ENCODE measurements around the gene SMARCAL1.

The SMARCAL1 gene

DNA sequence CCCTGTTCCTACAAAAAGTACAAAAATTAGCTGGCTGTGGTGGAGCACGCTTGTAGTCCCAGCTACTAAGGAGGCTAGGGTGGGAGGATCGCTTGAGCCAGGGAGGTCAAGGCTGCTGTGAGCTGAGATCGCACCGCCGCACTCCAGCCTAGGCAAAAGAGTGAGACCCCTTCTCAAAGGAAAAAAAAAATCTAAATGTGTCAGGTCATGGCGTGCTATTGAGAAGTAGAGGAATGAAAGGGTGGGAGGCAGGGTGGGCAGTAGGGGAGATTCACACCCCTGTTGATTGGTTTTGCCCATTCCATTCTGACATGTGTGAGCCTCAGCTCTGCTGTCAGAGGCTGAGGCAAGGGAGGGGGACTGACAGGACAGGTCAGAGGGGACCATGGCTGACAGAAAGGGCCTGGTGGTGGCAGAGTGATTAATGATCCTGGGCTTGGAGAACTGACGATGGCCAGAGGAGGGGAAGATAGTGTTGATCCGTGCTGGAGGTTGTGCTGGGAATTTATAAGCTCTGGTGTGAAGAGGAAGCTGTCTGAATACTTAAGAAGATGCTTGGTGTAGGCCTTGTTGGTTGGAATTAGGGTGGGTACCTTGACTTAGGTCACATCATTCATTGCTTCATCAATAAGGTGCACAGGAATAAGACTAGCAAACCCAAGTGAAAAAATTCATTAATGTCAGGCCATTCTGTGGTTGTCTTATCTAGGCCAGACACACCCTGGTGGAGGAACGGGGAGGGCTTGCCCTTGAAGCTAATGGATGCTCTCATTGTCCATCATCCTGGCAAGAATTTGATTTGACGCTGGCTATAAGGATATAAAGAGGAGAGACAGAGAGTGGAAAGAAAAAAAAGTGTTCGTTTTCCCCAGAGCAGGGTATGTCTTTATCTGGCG, 19.1 kb upstream of the SMARCAL1 start:
- DNase-seq (ENCODE audit: low read depth): no peak

DNA sequence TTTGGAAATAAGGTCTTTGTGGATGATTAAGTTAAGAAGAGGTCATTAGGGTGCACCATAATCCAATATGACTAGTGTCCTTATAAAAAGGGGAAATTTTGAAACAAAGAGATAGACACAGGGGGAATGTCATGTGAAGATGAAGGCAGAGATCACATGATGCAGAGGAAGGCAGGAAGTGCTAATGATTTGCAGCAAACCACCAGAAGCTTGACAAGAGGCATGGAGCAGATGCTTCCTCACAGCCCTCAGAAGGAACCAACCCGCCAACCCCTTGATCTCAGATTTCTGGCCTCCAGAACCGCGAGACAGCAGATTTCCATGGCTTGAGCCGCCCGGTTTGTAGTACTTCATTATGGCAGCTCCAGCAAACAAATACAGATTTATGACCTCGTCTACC, 17.4 kb upstream of the SMARCAL1 start:
- DNase-seq (ENCODE audit: low read depth): no peak

DNA sequence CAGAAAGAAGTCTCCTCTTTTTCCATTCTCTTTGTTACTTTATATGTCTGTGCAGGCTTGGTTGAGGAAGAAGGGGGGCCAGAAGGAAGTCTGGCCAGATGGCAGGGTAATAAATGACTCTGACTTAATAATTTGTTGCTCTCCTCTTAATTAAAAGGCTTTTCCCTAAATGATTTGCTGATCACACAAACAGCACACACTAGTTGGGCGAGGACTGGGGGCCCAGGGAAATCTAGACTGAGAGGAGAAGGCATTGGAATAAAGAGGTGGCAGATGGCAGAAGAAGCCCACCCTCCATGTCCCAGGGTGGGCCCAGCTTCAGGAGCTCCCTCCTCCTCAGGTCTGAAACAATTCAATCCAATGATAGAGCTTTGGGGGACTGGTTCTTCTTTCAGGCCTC, 12.7 kb upstream of the SMARCAL1 start:
- no peak for DNase-seq (ENCODE audit: low read depth)

DNA sequence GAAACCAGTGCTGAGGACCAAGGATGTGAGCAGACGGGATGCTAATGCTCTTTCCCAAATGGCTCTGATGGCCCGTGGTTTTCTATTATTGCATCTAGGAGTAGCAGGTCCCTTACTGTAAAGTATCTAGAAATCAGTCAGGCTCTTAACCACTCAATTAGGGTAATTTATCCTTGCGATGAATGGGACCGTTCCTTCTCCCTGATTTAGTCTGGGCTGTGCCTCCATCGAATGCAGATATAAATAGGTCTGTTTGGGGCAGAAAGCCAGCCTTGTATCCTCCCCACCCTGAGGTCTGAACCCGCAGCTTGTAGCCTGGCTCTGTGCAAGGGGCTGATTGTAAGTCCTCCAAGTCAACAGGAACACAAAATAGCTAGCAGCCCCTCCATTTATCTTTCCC, 9.5 kb upstream of the SMARCAL1 start:
- no peak for DNase-seq (ENCODE audit: low read depth)

DNA sequence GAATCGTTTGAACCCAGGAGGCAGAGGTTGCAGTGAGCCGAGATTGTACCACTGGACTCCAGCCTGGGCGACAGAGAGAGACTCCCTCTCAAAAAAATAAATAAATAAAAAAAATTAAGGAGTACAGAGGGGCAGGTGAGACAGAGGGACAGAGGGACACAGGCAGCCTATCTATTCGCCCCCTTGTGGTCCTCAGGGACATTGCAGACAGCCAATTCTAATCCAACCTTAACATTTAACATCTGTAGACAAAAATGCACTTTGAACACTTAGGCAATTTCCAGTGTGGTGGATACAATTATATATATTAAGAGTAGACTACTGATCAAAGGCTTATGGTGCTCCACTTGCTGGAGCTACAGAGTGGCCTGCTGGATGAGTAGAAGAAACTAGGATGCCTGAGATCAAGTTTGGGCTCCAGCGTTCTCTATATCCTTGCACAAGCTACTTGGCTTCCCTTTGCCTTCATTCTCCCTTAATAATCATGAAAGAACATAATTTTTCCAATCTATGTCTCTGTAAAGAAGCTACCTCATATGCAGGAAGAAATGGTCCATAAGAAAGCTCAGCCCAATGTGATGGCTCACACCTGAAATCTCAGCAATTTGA, 8.2 kb upstream of the SMARCAL1 start:
- DNase-seq (ENCODE audit: low read depth): peak; percentile 68

DNA sequence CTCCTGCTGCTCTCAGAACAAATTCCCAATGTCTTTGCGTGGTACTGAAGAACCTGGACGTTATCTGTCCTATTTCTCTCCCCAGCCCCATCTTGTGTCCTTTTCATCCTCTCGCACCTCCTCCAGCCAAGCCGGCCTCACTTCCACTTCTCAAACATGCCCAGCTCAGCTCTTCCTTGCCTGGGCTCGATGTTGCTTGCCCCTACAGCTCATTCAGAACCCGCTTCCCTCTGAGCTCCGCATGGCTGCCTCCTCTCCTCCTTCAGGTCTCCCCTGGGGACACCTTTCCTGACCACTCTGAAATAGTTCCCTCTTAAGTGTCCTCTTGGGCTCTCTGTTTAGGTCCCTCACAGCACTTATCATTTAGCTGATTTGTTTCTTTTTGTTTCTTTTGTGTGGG, 6.7 kb upstream of the SMARCAL1 start:
- DNase-seq (ENCODE audit: low read depth): no peak

DNA sequence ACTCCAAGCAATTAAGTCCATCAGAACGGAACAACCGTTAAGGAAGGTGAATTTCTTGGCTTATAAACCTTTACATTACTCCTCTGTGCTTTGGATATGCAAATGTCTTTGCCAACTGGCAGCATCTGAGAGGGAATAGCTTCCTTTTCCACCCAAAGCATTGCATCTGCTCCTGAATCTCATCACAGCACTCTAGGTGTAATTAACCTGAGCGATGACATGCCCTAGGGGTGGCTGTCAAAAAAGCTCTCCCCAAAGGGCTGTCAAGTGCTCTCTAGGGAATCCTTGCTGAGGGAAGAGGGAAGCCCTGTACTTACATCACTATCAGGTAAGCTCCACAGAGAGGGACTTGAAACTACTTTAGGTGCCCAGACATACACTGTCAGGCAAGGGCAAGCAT, 5.5 kb upstream of the SMARCAL1 start:
- DNase-seq (ENCODE audit: low read depth): no peak

DNA sequence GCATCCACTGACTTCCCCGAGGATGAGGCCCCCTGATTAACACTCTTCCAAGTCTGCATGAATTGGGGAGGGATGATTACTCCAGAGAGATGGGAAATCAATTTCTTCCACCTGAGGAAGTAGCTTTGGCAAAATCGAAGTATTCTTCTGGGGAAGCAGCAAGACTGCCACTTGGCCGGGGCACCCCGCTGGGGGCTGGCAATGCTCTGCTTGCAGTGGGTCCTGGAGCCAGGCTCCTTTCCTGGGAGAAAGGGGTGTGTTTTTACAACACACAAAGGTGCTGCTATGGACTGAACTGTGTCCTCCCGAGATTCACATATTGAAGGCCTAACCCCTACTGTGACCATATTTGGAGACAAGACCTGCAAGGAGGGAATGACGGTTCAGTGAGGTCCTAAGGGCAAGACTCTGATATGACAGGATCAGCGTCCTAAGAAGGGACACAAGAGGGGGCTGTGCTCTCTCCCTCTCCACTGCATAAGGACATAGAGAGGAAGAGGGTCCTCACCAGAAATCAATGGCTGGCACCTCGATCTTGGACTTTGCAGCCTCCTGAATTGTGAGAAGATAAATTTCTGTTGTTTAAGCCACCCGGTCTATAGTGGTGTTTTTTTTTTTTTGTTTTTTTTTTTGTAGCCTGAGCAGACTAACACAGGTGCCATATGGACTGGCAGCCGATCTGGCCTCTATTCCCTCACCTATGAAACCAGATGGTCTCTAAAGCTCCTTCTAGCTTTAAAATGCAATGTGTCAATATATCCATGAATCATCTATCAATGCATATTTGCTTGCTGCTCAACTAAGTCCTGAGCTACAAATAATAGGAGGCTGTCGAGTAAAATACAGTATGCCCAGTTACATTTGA, 3.6 kb upstream of the SMARCAL1 start:
- DNase-seq (ENCODE audit: low read depth): no peak

DNA sequence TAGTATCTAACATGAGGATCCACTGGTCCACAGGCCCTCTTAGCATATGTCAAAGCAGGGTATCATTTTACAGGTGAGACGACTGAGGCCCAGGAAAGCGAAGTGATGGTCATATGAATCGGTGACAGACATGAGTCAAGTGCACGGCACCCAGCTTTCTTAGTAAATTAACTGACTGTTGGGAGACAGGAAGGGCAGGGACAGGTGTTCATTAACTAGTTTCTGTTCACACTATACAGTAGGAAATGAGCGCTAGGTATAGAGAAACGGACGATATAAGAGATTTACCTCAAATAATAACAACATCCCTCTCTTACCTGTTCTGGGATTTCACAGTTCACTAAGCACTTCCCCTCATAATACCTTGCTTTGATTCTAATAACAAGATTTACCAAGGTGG, 1.7 kb upstream of the SMARCAL1 start:
- no peak for DNase-seq (ENCODE audit: low read depth)

DNA sequence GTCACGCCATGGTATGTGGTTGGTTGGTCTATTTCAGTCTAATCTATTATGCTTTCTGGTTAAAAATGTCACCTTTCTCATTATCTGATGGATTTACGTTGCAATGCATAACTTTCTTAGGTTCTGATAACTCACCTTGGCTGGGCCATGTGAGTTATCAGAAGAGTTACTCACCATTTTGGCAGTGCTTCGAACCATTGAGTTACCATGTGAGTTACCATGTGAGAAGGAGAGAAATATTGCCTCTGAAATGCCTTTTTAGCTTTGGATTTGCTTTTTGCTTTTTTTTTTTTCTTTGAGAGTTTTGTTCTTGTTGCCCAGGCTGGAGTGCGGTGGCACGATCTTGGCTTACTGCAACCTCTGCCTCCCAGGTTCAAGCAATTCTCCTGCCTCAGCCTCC, 1.6 kb downstream of the SMARCAL1 start:
- DNase-seq (ENCODE audit: low read depth): no peak

DNA sequence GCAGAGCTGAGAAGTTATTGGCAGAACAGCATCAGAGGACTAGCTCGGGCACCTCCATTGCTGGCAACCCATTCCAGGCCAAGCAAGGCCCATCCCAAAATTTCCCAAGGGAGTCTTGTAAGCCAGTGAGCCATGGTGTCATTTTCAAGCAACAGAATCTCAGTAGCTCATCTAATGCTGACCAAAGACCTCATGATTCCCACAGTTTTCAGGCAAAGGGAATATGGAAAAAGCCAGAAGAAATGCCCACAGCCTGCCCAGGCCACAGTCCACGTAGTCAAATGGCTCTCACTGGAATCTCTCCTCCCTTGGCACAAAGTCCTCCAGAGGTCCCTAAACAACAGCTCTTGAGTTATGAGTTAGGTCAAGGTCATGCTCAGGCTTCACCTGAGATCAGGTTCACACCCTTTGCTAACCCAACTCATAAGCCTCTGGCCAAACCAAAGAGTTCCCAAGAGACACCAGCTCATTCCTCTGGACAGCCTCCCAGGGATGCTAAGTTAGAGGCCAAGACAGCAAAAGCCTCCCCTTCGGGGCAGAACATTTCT, 2.6 kb downstream of the SMARCAL1 start:
- DNase-seq (ENCODE audit: low read depth): no peak

DNA sequence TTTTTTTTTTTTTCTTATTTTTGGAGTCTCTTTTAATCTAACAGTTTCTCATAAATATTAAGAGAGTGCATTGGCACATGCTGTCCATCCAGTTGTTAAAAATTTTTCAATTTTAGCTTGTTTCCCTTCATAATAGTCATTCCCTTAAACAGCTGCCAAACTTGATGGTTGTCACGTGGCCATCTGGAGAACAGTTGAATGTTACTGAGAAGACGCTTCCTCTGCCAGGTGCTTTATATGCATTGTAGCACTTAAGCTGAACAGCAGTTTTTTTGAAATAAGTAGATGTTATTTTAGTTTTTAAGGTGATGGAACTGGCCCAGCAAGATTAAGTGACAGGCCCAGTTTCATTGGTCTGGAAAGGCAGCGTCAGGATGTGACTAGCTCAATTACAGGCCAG, 3.3 kb downstream of the SMARCAL1 start:
- no peak for DNase-seq (ENCODE audit: low read depth)

DNA sequence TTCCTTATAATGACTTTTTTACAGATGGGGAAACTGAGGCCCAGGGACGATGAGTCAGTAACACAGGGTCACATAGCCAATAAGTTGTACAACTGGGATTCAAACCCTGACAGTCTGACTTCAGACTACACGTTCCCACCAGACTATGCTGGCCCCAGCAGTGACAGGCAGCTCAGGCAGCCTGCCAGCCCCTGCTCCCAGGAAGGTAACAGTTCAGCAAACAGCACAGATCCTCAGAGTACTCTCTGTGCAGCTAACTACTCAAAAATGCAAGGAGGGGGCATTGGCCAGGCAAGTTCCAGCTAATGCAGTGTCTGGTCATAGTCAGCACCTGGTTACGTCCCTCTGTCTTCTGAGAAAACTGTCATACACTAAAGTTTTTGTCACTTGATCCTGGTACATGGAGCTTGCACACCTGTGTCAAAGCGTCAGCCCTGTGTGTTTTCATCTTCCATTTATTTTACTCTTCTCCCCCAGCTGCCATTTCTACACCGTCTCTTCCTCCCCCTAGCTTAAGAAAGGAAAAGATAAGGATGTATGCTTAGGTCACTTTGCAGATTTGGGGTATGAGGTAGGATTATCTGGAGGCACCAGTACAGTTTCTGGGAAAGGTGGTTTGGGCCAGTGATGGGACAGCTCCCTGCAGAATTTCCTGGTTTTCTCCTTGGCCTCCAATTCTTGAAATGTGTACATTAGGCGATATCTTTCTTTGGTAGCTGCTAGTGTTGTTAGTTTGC, 4.5 kb downstream of the SMARCAL1 start:
- no peak for DNase-seq (ENCODE audit: low read depth)

DNA sequence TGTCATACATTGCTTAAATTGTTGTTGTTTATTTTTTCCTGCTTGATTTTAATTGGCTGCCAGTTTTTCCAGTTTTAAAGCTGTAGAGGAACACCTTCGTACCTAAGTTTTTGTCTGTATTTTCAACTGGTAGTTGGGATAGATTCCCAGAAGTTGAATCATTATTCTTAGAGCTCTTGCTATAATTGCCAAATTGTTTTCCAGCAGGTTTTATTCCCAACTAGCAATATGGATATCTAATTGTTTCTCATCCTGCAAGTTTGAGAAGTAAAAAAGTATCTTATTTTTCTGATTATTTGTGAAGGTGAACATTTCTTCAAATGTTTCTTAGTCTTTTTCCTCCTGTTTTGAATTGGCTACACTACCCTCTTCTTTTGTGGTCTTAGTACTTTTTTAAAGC, 6.7 kb downstream of the SMARCAL1 start:
- DNase-seq (ENCODE audit: low read depth): no peak

DNA sequence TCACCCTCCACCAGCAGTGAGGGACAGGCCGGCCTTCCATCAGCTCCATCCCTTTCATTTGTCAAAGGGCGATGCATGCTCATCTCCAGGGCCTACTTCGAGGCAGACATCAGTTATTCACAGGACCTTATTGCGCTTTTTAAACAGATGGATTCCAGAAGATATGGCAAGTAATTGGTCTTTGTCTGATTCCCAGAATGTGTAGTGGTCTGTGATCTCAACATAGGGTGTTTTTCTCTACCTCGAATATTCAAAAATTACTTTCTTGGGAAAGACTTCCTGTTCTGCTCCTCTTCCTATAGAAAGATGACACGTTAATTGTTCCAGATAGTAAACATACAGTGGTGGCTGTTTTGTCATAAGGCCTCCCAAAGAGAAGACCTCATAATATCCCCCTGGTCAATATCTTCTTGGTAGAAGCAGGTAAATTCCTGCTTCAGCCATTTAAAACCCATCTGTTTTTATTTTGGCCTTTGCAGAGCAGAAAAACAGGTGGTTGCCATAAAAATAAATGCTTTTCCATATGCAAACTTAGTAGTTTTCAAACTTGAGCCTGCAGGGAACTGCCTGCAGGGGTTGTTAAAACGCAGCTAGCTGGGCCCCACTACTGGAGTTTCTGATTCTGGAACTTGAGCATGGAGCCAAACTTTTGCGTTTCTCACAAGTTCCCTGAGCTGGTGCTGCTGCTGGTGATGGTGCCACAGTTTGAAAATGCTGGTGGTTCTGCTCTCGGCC, 8.2 kb downstream of the SMARCAL1 start:
- no peak for DNase-seq (ENCODE audit: low read depth)

DNA sequence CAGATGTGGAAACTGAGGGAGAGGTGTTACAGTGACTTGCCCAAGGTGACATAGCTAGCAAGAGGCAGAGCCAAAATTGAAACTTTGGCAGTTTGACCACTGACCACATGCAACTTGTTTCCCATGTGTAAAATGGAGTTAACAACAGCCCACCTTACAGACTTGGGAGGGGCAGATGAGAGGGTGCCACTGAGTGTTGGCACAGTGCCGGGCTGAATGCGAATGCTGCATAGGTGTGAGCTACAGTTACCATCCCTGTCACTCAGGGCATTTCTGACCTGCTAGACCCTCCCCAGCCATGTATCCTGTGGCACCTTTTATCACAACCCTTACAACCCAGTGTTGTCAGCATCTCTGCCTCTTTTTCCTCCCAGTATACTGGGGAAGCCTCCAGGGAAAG, 10.8 kb downstream of the SMARCAL1 start:
- DNase-seq (ENCODE audit: low read depth): no peak

DNA sequence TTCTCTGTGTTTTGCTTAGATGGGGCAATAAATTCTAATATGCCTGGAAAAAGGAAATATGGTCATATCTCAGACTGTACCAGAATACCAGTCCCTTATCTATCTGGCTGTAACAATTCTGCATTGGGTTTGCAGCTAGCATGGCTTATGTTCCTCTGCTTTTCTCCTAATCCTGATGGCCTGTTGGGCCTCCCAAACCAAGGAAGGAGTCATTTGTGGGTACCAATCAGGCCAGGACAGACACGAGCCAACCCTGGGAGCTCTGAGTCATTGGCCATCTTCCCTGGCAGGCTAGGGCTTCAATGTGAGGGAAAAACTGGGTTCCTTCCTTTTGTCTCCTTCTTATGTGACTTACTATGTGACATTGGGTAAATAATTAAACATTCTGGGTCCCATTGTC, 12.0 kb downstream of the SMARCAL1 start:
- no peak for DNase-seq (ENCODE audit: low read depth)

DNA sequence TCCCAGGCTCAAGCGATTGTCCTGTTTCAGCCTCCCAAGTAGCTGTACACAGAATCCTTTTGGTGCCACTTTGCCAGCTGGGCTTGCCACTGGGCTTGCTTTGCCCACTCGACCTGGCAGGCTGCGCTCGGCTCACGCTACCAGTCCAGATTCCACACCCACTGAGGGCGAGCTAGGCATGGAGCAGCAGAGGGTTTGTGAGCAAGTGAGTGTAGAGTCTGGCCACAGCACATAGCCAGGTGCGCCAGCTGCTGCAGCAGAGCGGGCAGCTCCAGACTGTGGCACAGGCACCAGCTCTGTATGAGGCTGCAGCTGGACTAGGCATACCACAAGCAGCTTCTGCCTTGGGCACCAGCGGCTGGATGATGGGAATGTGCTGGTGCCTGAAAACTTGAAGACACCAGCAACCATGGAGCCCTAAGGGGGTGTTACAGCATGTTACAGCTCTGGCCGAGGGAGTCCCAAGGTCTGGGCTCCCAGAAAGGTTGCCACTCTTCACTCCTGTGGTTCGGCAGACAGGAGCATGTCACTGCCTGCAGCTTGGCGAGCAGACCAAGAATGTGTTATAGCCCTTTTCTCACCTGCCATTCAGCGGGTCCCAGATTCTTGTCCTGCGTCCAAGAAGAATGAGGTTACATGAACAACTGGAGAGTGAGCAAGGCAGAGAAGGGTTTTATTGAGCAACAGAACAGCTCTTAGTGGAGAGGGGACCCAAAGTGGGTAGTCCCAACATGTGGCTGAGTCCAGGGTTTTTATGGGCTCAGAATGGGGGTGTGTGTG, 12.9 kb downstream of the SMARCAL1 start:
- no peak for DNase-seq (ENCODE audit: low read depth)

DNA sequence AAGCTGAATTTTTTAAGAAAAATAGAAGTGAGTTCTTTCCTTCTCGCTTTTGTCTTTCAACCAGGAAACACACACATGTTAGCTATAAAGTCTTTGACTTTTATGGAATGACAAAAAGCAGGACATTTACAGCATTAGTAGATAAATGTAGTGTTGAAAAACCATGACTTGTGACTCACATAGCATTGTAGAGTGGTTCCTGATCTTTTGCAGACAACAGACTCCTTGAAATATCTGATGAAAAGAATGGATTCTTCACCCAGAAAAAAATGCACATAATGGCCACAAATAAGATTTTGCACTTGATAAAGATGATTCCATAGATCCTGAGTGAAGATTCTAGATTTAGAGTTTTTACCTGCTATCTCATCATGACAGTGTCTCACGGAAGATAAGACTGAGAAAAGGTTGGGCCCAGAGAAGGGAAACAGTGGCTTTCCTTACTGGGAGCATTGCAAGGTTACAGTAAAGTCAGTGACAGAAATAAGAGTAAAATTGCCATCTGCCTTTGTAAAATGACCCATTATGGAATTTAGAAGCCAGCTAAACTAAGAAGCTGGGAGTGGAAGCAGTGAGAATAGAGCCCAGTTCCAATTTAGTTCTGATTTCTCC, 14.0 kb downstream of the SMARCAL1 start:
- peak; percentile 45 for DNase-seq (ENCODE audit: low read depth)

DNA sequence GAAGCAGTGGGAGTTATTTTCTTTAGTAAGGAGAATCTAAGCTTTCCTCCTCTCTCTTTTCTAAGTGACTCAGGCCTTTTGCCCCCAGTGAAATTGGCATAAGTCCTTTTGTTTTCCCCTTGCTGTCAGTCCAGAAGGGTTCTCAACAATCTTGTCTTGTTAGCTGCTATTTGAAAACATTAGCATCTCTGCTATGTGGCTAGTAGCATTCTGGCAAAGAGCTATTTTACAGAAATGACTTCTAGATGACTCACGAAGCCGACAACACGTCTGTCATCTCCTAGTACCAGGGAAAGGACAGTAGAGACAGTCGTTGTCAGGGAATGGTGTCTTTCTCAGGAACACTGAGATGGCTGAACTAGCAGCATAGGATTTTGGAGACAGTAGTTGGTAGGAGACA, 14.7 kb downstream of the SMARCAL1 start:
- DNase-seq (ENCODE audit: low read depth): peak; percentile 86

Data from ELR (cell line).